ENCODE data around the gene DAB2IP. TPM values are rescaled to one million over a fixed set of nuclear protein-coding genes. Genes with fewer than 3 reads are reported as not detected.
A peak's percentile ranks its signal among the peaks of the same experiment; 100 is the strongest.
"Not testable (repeated sequence)": the region's sequence is repeated elsewhere in the genome, so short reads cannot be mapped to it uniquely, and the experiment has no call there.

The DAB2IP gene
- polyA plus RNA-seq, 1 experiment: 20.4 TPM

DNA sequence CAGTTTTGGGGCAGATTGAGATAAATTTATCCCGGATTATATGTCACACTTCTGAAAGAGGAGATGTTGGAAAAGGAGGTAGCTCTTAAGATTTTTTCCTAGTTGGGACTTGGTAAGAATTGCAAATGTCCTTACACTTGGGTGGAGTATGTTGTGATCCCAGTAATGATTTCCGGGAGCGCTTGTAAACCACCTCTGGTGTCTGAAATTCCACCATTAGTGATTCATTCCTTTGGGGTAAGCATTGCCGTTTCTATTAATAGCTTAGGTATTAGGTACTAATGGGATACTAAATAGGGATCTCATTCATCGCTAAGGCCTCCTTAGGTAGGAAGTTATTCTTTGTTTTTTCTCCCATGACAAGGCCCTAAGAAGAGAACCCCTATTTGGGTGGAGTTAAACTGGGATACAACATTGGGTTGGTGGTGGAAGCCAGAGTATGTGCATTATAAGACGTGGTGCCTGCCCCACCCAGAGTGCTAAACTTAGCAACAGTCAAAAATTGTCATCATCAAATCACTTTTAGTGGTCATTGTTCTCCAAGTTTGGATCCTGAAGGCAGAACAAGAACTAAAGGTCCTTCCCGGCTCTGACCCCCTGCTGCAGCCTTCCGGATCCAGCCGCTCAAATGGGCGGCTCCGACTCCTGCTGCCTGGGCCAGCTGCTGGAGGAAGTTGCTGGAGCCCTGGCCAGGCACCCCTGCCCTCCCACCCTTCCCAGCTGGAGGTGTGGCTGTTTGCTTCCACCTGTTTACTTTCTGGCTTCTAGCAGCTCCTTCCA is 31.7 kb upstream of the DAB2IP start:
- H3K9me3 ChIP-seq (ENCODE audit: control insufficient read depth, insufficient read depth, low read length): no peaks in the 10 kb centered on the region
- H3K27ac ChIP-seq (ENCODE audit: low read depth, low read length): no peak overlapping the region
- H3K4me3 ChIP-seq (ENCODE audit: low read depth, low read length): no peak overlapping the region
- TF ChIP-seq, protein P1, sequence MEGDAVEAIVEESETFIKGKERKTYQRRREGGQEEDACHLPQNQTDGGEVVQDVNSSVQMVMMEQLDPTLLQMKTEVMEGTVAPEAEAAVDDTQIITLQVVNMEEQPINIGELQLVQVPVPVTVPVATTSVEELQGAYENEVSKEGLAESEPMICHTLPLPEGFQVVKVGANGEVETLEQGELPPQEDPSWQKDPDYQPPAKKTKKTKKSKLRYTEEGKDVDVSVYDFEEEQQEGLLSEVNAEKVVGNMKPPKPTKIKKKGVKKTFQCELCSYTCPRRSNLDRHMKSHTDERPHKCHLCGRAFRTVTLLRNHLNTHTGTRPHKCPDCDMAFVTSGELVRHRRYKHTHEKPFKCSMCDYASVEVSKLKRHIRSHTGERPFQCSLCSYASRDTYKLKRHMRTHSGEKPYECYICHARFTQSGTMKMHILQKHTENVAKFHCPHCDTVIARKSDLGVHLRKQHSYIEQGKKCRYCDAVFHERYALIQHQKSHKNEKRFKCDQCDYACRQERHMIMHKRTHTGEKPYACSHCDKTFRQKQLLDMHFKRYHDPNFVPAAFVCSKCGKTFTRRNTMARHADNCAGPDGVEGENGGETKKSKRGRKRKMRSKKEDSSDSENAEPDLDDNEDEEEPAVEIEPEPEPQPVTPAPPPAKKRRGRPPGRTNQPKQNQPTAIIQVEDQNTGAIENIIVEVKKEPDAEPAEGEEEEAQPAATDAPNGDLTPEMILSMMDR (IDR thresholded peaks at IDR 0.05; ENCODE audit: low read depth, low read length): no peak
- no peak for DNase-seq (ENCODE audit: low read depth, low spot score)
- ChIA-PET CTCF (interaction anchor here (0.6 to 1.7 kb wide), 6 partner anchors 10 to 96 kb away, joined by 3 to 7 read pairs (median 6); no protein-coding TSS in a partner anchor), POLR2A (no interaction called here)
- peaks cover 2% of the 10 kb centered on the region for H3K27me3 ChIP-seq (ENCODE audit: control insufficient read depth, insufficient read depth, low read length)

DNA sequence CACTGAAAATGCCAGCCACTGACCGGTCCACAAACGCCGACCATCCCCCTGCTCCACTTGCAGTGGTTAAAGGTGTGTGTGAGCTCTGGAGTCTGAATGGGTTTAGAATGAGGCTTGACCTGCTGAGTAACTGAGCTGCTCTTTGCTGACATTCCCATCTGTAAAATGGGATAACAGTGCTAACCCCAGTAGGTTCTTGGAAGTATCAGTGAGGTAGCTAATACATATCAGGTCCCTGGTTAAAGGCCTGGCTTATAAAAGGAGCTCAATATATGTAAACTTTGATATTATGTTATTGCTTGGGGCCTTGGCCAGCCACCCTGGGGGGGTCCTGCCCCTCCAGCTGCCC is 31.1 kb upstream of the DAB2IP start:
- ChIA-PET CTCF (interaction anchor here (0.7 to 1.7 kb wide), 11 partner anchors 8 to 479 kb away, joined by 3 to 7 read pairs (median 3); no protein-coding TSS in a partner anchor), POLR2A (no interaction called here)
- no peak overlapping the region for H3K27ac ChIP-seq (ENCODE audit: low read depth, low read length)
- no peak overlapping the region for H3K4me3 ChIP-seq (ENCODE audit: low read depth, low read length)
- H3K27me3 ChIP-seq (ENCODE audit: control insufficient read depth, insufficient read depth, low read length): peaks cover 2% of the 10 kb centered on the region
- DNase-seq (ENCODE audit: low read depth, low spot score): no peak
- TF ChIP-seq, protein P1 (IDR thresholded peaks at IDR 0.05; ENCODE audit: low read depth, low read length): no peak
- no peaks in the 10 kb centered on the region for H3K9me3 ChIP-seq (ENCODE audit: control insufficient read depth, insufficient read depth, low read length)

DNA sequence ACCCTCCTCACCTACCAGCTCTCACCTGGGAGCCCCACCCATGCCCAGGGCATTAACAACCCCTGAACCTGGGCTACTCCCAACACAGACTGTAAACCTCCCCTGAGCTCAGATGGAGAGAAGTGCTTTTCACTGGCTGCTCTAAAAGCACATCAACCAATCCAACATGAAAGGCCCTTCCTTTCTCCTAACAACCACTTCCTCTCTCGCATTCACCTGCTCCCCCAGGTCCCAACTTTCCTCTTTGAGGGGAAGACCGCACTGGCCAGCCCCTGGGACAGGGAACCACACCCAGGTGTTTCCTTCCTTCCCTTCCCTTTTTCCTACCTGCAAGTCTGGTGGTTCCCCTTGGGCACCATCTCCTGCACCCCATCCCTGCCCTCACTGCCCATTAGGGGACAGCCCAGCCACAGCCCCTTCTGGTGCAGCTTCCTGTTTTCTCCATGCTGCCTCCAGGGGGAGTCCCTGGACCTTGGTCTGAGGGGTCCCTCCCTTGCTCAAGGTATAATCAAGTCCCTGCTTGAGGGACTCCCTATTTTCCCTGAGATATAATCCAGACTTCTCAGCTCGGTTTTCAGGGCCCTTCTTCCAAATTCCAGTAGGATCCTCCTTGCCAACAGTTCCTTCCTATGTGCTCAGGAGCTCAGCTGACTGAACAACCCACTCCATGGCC is 30.5 kb upstream of the DAB2IP start:
- DNase-seq (ENCODE audit: low read depth, low spot score): no peak
- no peak overlapping the region for H3K27ac ChIP-seq (ENCODE audit: low read depth, low read length)
- ChIA-PET POLR2A (no interaction called here), CTCF (interaction anchor here (0.7 to 1.7 kb wide), 11 partner anchors 9 to 478 kb away, joined by 3 to 7 read pairs (median 3); no protein-coding TSS in a partner anchor)
- no peak overlapping the region for H3K4me3 ChIP-seq (ENCODE audit: low read depth, low read length)
- TF ChIP-seq, protein P1 (IDR thresholded peaks at IDR 0.05; ENCODE audit: low read depth, low read length): peak; percentile 66
- peaks cover 2% of the 10 kb centered on the region for H3K27me3 ChIP-seq (ENCODE audit: control insufficient read depth, insufficient read depth, low read length)
- no peaks in the 10 kb centered on the region for H3K9me3 ChIP-seq (ENCODE audit: control insufficient read depth, insufficient read depth, low read length)

DNA sequence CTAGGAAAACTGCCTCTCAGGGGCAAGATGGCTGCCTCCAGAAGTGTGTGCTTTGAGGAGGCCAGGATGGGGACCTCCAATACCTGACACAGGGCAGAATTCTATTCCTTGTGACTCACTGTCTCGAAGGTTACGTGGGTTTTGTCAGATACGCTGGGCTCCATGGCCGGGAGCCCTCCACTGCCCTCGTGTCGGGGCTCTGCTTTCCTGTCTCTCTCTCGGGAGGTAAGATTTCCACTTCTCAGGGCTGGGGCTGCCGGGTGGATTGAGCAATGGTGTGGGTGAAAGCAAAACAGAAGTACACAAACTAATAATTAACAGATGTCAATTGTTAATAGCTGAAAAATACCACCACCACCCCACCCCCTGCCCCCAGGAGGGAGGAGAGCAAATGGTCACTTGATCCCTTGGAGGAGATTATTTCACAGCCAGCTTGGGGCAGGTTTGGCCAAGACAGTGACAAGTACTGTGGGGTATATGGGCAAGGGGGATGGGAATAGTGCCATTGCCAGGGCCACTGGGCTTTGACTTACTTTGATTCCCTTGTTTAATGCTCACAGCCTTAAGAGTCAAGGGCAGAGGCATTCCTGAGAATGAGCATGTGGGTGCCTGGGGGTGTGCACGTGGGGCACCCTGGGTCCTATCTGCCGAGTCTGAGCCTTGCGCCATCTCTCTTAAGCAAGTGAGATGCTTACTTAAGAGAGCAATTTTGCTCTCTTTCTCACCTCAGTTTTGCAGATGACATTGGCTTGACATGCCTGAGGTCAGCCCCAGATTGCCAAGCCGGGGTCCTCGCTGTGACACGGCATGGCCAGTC is 28.8 kb upstream of the DAB2IP start:
- TF ChIP-seq, protein P1 (IDR thresholded peaks at IDR 0.05; ENCODE audit: low read depth, low read length): no peak
- no peak for DNase-seq (ENCODE audit: low read depth, low spot score)
- ChIA-PET CTCF (interaction anchor here (0.7 kb wide), 2 partner anchors 62 to 303 kb away, joined by 5 to 14 read pairs; no protein-coding TSS in a partner anchor), POLR2A (no interaction called here)
- Histone ChIP-seq H3K27ac (ENCODE audit: low read depth, low read length) (no peak overlapping the region), H3K27me3 (ENCODE audit: control insufficient read depth, insufficient read depth, low read length) (no peaks in the 10 kb centered on the region), H3K9me3 (ENCODE audit: control insufficient read depth, insufficient read depth, low read length) (no peaks in the 10 kb centered on the region), H3K4me3 (ENCODE audit: low read depth, low read length) (no peak overlapping the region)

DNA sequence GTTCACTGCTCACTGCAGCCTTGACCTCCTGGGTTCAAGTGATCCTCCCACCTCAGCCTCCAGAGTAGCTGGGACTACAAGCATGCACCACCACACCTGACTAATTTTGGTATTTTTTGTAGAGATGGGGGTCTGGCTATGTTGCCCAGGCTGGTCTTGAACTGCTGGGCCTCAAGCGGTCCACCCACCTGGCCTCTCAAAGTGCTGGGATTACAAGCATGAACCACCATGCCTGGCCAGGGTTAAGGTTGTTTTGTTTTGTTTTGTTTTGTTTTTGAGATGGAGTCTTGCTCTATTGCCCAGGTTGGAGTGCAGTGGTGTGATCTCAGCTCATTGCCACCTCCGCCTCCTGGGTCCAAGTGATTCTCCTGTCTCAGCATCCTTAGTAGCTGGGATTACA is 28.0 kb upstream of the DAB2IP start:
- H3K27ac ChIP-seq (ENCODE audit: low read depth, low read length); POLR2A ChIA-PET; H3K27me3 ChIP-seq (ENCODE audit: control insufficient read depth, insufficient read depth, low read length); H3K9me3 ChIP-seq (ENCODE audit: control insufficient read depth, insufficient read depth, low read length); H3K4me3 ChIP-seq (ENCODE audit: low read depth, low read length); DNase-seq (ENCODE audit: low read depth, low spot score): not testable (repeated sequence)
- CTCF ChIA-PET: interaction anchor here (0.7 kb wide), 1 partner anchor 61 kb away, joined by 3 read pairs; no protein-coding TSS in a partner anchor
